ENCODE measurements around the gene GRSF1.
"Not testable (repeated sequence)": the region's sequence is repeated elsewhere in the genome, so short reads cannot be mapped to it uniquely, and the experiment has no call there.

GRSF1 gene

GRCh38 chr4:70793626-70794025 is 46.1 kb downstream of the GRSF1 start:
- TF ChIP-seq CTCF (IDR thresholded peaks at IDR 0.05; ENCODE audit: low read depth, low read length): no peak
- no peak for DNase-seq (ENCODE audit: low read depth in 2 of 2)
- H3K4me3 ChIP-seq (replicated peaks in 1 of 2; ENCODE audit: low read depth in 2 of 2, low read length in 2 of 2): no peak overlapping the region

GRCh38 chr4:70788733-70789132 is 51.0 kb downstream of the GRSF1 start:
- no peak overlapping the region for H3K4me3 ChIP-seq (replicated peaks in 1 of 2; ENCODE audit: low read depth in 2 of 2, low read length in 2 of 2)
- TF ChIP-seq CTCF (IDR thresholded peaks at IDR 0.05; ENCODE audit: low read depth, low read length): no peak
- DNase-seq (ENCODE audit: low read depth in 2 of 2): no peak

- no peak for TF ChIP-seq CTCF (IDR thresholded peaks at IDR 0.05; ENCODE audit: low read depth, low read length)
- no peak for DNase-seq (ENCODE audit: low read depth in 2 of 2)
- H3K4me3 ChIP-seq (replicated peaks in 1 of 2; ENCODE audit: low read depth in 2 of 2, low read length in 2 of 2): no peak overlapping the region
Measured at GRCh38 chr4:70787496-70787895, 52.2 kb downstream of the GRSF1 start.

- H3K4me3 ChIP-seq (replicated peaks in 1 of 2; ENCODE audit: low read depth in 2 of 2, low read length in 2 of 2): no peak overlapping the region
- TF ChIP-seq CTCF (IDR thresholded peaks at IDR 0.05; ENCODE audit: low read depth, low read length): no peak
- no peak for DNase-seq (ENCODE audit: low read depth in 2 of 2)
Measured at GRCh38 chr4:70783096-70783495, 56.6 kb downstream of the GRSF1 start.

GRCh38 chr4:70778888-70779422 is 60.7 kb downstream of the GRSF1 start:
- no peak overlapping the region for H3K4me3 ChIP-seq (replicated peaks in 1 of 2; ENCODE audit: low read depth in 2 of 2, low read length in 2 of 2)
- no peak for TF ChIP-seq CTCF (IDR thresholded peaks at IDR 0.05; ENCODE audit: low read depth, low read length)
- peak in 1 of 2 donors; percentile 56 for DNase-seq (ENCODE audit: low read depth in 2 of 2)

GRCh38 chr4:70772929-70773555 is 66.6 kb downstream of the GRSF1 start:
- TF ChIP-seq CTCF (IDR thresholded peaks at IDR 0.05; ENCODE audit: low read depth, low read length): no peak
- H3K4me3 ChIP-seq (replicated peaks in 1 of 2; ENCODE audit: low read depth in 2 of 2, low read length in 2 of 2): no peak overlapping the region
- DNase-seq (ENCODE audit: low read depth in 2 of 2): no peak

- DNase-seq (ENCODE audit: low read depth in 2 of 2); H3K4me3 ChIP-seq (replicated peaks in 1 of 2; ENCODE audit: low read depth in 2 of 2, low read length in 2 of 2): not testable (repeated sequence)
Measured at GRCh38 chr4:70769396-70769795, 70.3 kb downstream of the GRSF1 start.

Data from cardiac fibroblast (primary cell).